Loucy (cell line): ENCODE results near the gene GSK3B.

Source experiments
- EZH2phosphoT487 ChIP-seq: fragments of 200-600 bp; IDR thresholded peaks from 2 replicates; pipeline ENCODE4 v1.6.1; 2018; ENCODE audit warnings: antibody characterized with exemption, mild to moderate bottlenecking, moderate library complexity, borderline replicate concordance
- TF ChIP-seq, protein P1 (sequence below): fragments of 200-600 bp; sonication (generic); conservative IDR thresholded peaks from 2 replicates; pipeline ENCODE4 v1.5.1; 2014; ENCODE audit warnings: mild to moderate bottlenecking, antibody characterized with exemption, low read length

DNA sequence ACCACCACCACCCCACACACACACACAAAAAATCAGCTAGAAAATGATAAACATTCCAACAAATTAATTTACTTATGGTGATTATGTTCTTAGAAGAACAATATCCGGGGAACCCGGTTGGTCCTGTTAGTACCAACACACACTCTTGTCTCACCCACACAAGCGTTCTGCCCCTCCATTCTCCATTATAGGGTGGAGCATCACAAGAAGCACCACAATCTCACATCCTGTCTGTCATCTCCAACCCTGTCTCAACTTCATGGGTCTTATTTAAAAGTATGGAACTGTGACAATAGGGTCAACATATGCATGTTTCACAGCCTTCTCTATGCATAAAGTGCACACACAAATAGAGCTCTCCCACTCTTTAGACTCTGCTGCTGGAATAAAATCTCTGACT, 5.6 kb downstream of the GSK3B start:
- TF ChIP-seq, protein P1, sequence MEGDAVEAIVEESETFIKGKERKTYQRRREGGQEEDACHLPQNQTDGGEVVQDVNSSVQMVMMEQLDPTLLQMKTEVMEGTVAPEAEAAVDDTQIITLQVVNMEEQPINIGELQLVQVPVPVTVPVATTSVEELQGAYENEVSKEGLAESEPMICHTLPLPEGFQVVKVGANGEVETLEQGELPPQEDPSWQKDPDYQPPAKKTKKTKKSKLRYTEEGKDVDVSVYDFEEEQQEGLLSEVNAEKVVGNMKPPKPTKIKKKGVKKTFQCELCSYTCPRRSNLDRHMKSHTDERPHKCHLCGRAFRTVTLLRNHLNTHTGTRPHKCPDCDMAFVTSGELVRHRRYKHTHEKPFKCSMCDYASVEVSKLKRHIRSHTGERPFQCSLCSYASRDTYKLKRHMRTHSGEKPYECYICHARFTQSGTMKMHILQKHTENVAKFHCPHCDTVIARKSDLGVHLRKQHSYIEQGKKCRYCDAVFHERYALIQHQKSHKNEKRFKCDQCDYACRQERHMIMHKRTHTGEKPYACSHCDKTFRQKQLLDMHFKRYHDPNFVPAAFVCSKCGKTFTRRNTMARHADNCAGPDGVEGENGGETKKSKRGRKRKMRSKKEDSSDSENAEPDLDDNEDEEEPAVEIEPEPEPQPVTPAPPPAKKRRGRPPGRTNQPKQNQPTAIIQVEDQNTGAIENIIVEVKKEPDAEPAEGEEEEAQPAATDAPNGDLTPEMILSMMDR = no peak
- TF ChIP-seq EZH2phosphoT487 = no peak
